RKO (cell line): ENCODE measurements around the gene CELA1.
A peak's percentile ranks its signal among the peaks of the same experiment; 100 is the strongest.

ENCODE experiments used
- DNase-seq: peaks from one replicate; pipeline ENCODE4 v3.0.0-alpha.2; 2016; ENCODE audit warnings: low spot score

Gene CELA1

DNA sequence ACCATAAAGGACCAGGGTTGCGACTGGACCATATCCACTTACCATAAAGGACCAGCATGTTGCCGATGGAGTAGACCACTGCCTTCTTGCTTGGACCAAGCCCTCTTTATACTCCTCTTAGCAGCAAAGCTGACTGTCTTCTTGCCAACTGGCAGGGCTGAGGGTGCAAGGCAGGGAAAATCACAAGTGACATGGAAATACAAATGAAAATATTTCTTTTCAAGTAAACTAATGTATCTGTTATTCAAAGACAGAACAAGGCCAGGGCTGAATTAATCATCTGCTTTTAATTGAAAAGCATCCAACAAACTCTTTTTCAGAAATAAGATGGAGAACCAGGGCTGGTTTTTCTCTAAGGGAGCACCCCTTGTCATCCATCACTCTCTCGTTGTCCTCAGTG lies at the start of gene CELA1:
TSS of gene CELA1 (minus strand) at position 99 of the 400 bp plus-strand sequence. CDS start at position 58, 41 bp downstream.
- DNase-seq: no peak

DNA sequence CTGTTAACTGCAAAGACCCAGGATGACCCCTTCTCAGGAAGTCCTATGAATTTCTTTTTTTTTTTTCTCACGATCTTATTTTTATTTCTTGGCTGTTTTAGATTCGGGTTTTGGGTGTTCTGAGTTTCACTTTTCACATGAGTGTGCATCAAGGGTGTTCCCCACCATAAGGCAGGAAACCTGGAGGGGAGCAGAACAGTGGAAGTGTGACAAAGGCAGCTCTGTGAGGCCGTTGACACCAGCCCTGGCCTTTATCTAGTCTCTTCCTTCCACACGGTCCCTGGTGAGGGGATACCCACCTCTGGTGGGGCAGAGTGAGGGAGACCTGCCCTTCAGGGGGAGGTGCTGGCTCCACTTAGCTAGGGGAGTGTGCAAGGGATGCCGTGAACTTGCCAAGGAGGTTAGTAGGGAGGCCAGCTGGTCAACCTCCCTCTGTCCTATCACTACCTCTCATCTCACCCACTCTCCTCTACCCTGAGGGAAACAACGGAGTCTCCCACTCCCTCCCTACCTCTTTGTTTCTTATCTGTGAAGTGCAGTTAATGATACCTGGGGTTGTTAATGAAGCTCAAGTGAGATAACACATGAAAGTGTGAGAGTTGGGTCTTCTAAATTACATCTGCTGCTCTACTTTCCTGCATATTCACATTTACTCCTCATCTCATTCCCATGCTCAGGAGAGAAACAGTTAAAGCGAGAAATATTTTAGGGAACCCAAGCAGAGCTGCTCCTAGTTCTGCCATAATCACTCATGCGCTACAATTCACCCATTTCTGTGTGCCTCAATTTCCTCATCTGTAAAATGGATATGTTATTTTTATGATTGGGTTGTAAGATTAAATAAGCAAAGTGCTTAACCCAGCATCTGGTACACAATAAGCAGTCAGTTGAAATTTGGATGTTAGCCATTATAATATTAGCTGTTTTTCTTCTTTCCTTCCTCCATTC lies 49.1 kb upstream of the CELA1 start:
- no peak for DNase-seq

- peak; percentile 100 for DNase-seq
These were observed 47.4 kb upstream of the CELA1 start for GRCh38 chr12:51393676-51394545.

- peak; percentile 78 for DNase-seq
These were observed 46.2 kb upstream of the CELA1 start for GRCh38 chr12:51392556-51393237.

GRCh38 chr12:51391283-51392123 lies 45.0 kb upstream of the CELA1 start, which contains the start of gene GALNT6:
Gene GALNT6, minus strand, starts transcription at chr12:51391406. Its CDS starts 11,625 bp downstream, at chr12:51379781.
- DNase-seq: peak; percentile 90

DNA sequence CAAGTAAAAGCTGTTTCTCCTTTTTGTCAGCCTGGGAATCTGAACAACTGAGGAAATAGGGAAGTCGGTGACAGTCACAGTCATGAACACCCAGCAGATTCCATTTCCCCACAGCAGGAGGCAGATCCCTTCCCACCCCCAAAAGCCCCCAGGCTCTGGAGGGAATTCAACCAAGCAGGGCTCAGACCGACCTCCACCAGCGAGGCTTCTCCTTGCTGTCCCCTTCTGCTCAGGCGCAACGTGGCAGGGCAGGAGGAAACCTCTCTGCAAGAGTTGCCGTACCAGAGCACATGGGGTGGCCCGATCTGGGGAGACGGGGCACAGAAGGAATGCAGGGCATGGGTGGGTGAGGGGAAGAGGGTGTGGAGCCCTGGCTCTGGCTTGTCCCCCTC lies 44.4 kb upstream of the CELA1 start:
- DNase-seq: no peak

DNA sequence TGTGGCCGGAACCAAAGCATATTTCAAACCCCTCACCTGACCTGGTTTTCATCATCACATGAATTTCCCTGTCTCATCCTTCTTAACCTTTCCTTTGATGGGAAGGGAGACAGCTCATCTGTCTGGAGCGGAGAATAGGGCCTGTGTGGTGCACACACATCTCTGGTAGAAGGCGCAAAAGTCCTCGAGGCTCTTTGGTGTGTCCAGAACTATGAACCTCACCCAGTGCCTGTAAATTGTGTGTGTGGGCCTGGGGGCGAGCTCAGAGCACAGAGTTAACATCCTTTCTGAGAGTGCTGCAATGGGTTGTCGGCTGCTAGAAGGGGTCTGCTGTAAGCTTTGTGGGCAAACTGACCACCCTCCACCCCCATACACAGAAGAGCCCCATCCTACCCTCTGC lies 44.0 kb upstream of the CELA1 start:
- DNase-seq: peak; percentile 89

DNA sequence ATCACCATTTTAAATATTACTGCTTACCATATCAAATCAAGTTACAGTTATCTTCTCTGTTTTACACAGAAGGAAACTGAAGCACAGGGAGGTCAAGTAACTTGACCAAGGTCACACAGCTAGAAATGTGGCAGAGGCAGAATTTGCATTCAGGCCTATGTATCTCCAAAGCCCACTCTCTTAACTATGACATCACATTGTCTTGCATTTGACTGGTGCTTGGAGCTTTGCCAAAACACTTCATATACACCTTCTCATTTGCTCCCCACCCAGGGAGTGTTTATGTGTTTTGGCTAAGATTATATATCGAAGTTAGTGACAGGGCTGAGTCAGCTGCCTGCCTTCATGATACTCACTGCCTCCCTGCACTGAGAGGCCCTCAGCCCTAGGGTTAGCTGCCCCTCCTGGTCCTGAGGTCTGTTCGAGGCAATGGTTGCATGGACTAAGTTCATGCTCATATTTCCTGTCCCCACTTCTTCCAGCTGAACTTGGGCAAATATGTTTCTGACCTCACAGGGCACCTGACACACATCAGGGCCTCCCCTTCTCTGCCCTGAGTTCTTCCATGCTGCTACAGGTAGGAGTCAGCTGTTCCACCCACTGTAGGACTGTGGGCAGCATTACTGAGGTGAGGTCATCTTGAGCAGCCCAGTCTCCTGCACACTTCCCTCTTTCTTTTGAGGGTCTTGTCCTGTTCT lies 43.0 kb upstream of the CELA1 start:
- peak; percentile 87 for DNase-seq

- no peak for DNase-seq
These were observed 42.4 kb upstream of the CELA1 start for GRCh38 chr12:51388846-51389245.

GRCh38 chr12:51388069-51388799 lies 41.8 kb upstream of the CELA1 start:
- DNase-seq: no peak

- DNase-seq: no peak
These were observed 39.9 kb upstream of the CELA1 start for GRCh38 chr12:51386351-51386750.

- DNase-seq: peak; percentile 29
These were observed 36.9 kb upstream of the CELA1 start for GRCh38 chr12:51383269-51383905.

- DNase-seq: no peak
These were observed 35.7 kb upstream of the CELA1 start for GRCh38 chr12:51382173-51382572.

DNA sequence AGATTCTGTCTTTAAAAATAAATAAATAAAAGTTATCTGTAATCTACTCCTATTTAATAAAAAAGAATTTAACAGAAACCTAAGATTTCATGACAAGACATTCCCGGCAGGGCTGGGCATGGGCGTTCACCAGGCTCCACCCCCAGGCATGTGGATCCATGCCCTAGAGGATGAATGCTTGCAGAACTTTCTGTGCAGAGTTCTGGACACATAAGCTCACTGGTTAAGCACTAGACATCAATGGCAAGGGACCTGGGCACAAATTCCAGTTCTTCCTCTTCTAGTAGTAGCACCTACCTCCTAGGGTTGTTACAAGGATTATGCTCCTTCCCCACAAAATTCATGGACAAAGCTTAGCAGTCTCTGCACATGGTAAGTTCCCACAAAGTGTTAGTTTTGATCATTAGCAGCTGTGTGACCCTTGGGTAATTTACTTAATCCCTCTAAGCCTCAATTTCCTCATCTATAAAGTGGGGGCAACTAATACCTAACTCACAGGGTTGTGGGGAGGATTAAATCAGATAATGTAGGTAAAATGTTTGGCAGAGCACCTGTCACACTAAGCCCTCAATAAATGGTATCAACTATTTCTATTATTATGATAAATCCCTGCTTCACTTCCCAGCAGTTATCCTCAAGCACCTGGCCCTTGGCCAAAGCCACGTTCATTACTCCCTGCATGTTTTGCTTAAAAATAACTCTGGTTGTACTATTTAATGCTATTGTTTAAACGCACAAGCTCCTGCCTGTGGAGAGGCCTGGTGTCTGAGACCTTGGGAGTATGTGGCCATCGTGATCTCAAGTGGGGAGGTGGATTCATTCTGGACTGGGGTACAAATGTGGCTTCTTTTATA lies 35.0 kb upstream of the CELA1 start:
- no peak for DNase-seq

DNA sequence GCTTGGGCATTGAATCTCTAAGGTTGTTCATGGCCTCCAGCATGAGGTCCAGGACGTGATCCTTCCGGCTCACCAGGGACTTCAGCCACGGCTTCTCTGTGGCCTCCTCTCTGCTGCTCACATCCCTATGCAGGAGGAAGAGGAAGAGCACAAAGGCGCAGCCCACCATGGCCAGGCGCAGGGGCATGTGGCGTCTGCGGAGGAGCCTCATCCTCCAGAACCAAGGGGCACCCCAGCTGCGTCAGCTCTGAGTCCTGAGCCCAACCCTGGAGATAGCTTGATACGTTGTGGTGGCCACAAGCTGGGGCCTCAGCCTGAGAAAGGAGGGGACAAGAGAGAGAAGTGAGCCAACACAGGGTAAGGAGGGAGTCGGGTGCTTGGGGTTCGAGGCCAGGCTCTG lies 33.1 kb upstream of the CELA1 start:
- DNase-seq: no peak

- DNase-seq: no peak
These were observed 32.3 kb upstream of the CELA1 start for GRCh38 chr12:51378749-51379148.

DNA sequence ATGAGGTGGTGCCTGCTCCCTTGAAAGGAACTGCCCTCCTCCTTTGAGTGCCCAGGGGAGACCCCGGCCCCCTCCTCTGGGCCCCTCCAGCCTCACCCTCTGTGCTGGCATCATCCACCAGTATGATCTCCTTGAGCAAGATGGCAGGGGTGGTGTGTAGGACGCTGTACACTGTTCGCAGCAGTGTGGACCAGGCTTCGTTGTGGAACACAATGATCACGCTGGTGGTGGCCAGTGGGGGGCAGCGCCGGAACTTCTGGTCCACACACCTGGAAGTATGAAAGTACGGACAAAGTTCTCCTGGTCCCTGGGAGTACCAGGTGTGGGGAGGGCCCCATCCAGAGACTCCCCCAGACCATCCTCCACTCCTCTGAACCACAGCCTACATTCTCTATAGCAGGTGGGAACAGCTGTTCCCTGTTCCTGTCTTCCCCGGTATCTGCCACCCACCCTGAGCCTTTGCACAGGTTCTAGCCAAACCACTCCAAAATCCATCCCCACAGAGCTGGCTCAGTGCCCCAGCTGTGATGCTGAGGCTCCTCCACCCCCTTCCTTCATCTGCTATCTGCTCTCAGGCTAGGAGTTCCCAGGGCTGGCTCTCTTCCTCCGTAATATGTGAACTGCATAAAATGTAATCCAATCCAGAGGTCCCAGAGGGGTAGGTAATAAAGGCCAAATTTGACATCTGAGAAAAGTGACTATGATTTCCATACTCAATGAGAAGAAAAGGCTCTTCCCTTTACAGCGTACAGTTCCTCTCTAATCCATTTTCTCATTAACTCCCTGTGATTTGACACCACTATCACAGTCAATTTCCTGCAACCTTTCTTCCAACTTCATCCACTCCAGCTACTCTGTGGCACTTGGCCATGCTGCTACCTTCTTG lies 30.9 kb upstream of the CELA1 start:
- no peak for DNase-seq
